GM18858 (cell line): ENCODE measurements around the gene KARS1.

Experiments
- ATAC-seq: cut with Tn5 transposase; IDR thresholded peaks from one replicate; pipeline ENCODE4 v1.9.1; 2021; ENCODE audit not compliant: unreplicated experiment

Gene KARS1

DNA sequence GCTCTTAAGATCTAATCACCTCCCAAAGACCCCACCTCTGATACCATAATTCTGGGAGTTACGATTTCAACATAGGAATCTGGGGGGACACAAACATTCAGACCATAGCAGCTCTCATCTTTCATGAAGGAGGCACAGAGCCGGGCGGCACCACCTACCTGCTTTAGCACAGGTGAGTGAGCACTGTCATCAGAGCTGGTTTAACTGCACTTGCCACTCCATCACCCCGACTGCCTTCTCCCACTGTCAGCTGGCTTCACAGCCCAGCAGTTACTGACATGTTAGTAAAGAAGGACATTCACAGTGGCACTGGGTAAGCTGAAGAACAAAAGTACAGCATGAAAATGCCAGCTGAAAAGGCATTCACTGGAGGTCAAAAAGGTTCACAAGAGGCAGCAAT, 58.7 kb downstream of the KARS1 start:
- no peak for ATAC-seq

DNA sequence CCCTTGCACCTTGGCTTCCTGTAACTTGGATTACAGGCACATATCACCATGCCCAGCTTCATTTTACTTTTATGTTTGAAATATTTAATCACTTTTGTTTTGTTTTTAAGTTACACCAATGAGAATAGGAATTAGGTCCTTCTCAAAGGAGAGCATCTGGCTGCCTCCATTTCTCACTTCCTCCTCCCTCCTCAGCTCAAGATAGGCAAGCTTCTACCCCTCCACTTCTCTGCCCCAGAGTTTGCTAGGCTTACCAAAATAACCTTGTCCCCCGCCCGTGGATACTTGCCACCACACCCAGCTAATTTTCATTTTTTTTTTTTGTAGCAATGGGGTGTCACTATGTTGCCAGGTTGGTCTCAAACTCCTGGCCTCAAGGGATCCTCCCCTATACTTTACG, 63.4 kb downstream of the KARS1 start:
- peak; percentile 52 for ATAC-seq

DNA sequence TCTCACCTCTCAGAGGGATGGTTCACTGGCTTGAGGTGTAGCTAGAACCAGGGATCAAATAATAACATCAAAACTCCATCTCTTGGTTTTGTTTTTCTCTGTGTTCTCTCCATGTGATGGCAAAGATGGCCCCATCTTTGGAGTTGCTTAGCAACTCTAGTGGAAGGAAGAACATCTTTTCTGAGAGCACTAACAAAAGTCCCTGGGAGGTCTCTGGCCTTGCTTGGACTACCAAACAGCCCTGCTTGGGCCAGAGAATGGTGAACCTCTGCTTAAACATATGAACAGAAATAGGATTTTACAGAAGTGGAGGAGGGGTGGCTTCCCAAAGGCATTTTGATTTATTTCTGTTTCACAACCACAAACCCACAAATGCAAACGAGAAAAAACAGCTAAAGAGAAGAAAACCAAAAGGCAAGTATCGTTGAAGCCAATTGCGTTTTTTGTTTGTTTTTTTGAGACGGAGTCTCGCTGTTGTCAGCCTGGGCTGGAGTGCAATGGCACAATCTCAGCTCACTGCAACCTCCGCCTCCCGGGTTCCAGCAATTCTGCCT, 68.1 kb downstream of the KARS1 start:
- ATAC-seq: no peak

DNA sequence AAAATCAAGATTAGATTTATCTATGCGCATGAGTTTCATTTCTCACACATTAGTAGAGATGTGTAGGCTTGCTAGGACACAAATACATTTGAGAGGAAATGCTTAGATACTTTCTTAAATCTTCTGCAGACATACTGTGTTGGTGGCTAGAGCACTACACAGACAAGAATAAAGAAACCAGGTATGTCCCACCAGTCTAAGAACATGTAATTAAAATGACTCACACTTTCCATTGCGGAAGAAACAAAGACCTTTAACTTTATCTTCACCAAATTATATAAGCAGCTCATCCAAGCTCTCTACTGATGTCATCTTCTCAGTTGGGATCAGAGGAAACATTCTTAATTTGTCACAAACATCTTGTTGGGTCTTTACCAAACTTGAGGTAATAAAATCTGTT, 68.7 kb downstream of the KARS1 start:
- no peak for ATAC-seq

DNA sequence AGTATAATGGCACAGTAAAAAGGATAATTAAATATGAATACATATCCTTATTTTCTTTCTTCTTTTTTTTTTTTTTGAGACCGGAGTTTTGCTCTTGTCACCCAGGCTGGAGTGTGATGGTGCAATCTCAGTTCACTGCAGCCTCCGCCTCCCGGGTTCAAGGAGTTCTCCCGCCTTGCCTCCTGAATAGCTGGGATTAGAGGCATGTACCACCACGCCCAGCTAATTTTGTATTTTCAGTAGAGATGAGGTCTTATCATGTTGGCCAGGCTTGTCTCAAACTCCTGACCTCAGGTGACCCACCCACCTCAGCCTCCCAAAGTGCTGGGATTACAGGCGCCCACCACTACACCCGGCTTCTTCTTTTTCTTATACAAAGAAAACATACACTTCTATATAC, 69.3 kb downstream of the KARS1 start:
- ATAC-seq: no peak
